RKO (cell line): ENCODE measurements around the gene TTC16.

ENCODE experiments used
- DNase-seq: peaks from one replicate; pipeline ENCODE4 v3.0.0-alpha.2; 2016; ENCODE audit warnings: low spot score

The TTC16 gene

GRCh38 chr9:127721391-127721821 is 5.5 kb downstream of the TTC16 start:
- no peak for DNase-seq

DNA sequence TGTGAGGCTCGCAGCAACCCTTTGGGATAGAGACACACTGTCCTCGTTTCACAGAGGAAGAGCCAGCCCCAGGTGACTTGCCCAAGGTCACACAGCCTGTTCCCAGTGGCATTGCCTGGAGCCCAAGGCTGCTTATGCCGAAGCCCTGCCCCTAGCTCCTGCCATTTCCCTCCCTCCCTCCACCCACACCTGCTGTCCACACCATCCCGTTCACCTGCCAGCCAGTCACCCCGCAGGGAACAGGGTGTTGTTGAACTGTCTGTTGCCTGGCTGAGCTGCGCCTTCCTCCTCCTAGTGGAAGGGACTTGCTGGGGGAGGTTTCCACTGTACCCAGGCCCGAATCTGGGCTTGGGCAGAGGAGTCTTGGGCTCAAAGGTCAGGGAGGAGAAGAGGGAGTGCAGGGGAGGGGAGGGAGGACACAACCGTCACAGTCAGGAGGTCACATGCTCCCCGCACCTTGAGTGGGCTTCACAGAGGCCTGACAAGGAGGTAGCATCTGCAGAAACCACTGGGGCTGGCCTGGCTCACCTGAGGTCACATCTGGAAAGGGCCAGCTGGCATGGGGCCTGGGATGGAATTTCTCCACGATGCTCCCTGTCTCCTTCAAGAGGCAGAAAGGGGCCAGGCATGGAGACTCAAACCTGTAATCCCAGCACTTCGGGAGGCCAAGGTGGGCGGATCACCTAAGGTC is 6.3 kb downstream of the TTC16 start:
- no peak for DNase-seq

GRCh38 chr9:127723013-127723412 is 7.1 kb downstream of the TTC16 start:
- no peak for DNase-seq

- DNase-seq, result no peak
These were observed 7.6 kb downstream of the TTC16 start for GRCh38 chr9:127723444-127723843.

GRCh38 chr9:127724012-127724411 is 8.1 kb downstream of the TTC16 start:
- no peak for DNase-seq

DNA sequence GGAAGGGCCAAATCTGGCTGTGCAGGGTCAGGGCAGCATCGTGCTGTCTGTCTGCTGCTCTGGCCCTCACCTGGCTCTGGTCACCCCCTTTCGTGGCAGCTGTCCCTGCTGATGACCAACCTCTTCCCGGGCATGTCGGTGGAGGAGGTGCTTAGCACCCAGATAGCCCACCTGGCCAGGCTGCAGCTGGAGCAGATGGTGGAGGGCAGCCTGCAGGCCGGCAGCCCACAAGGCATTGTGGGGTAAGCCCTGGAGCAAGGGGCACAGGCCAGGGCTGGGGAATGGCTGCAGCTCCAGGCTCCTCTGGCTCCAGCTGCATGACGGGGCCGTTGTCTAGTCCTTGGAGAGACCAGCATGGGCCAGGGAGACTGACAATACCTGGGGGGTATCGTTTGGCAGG is 11.0 kb downstream of the TTC16 start:
- no peak for DNase-seq

DNA sequence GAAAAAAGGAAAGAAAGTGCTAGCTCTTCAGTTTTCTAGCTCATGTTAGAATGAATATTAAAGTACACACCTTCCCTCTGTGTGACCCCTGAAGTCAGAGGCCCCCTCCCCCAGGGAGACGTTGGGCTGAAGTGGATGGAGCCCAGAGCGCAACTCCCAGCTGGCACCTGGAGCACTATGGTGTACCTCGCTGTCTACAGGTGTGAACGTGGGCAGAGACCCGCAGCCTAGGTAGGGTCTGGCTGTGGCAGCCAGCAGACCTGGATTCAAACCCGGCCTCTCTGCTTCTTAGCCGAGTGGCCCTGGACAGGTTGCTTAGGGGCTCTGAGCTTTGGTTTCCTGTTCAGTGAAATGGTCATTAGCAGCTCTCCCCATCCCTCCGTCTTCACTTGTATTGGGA is 12.9 kb downstream of the TTC16 start:
- no peak for DNase-seq

DNA sequence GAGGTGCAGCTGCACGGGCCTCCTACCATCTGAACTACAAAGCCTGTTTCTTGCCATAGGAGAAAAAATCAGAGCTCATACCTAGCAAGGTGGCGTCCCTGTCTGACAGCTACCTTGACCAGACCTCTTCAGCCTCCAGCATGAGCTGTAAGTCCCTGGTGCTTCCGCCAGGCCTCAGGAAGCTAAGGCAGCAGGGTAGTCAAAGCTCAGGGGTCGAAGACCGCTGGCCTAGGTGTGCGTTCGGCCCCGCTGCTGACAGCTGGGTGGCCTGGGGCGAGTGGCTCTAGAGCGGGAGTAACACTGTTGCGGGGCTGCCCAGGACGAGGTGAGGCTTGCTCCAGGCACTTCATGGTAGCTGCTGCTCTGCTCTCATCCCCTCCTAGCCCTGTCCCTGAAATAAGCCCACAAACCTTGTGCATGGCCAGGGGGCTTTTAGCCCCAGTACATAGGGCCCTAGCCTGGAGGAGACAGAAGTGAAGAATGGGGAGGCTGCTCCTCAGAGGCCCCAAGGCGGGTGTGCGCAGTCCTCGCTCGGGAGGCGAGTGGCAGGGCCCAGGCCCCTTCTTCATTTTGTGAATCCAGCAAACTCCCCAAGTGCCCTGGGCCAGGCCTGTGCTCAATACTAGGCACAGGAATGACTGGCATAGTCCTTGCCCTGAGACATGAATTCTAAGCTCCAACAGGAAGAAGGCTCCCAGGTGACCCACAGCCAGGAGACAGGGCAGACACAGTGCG is 13.8 kb downstream of the TTC16 start:
- no peak for DNase-seq

DNA sequence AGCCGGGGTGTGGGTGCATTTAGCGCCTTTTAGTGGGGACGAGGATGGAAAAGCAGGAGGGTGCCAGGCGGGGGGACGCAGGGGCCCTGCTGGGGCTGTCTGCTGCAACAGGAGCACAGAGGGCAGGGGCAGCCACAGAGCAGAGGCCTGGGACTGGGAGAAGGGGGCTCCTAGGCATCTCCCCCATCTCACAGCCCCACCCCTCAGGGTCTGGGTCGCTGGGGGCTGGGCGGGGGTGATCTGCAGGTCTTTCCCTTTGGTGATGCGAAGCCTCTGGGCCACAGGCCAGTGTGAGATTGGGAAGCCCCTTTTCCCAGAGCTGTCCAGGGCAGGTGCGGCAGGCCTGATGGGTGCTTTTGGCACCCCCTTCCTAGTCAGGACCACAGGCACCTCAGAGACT is 14.4 kb downstream of the TTC16 start:
- DNase-seq, result no peak

- DNase-seq, result no peak
These were observed 15.0 kb downstream of the TTC16 start for GRCh38 chr9:127730799-127731410.

DNA sequence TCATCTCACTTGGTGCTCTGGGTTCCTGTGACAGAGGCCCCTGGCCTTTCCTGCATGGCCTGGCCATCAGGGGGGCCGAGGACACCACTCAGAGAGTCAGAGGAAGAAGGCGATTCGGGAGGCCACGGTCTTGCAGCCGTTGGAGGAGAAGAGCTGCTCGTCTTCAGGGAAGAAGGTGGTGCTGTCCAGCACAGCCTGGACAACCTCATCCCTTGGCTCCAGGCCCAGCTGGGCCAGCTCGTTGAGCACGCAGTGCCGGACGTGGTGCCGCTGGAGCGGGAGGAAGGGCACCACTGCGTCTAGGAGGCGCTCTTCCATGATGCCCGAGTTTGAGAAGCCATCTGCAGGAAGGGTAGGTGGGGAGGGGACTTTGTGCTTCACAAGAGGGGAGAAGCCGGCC is 16.1 kb downstream of the TTC16 start:
- no peak for DNase-seq

- DNase-seq, result no peak
These were observed 16.6 kb downstream of the TTC16 start for GRCh38 chr9:127732444-127732843.

DNA sequence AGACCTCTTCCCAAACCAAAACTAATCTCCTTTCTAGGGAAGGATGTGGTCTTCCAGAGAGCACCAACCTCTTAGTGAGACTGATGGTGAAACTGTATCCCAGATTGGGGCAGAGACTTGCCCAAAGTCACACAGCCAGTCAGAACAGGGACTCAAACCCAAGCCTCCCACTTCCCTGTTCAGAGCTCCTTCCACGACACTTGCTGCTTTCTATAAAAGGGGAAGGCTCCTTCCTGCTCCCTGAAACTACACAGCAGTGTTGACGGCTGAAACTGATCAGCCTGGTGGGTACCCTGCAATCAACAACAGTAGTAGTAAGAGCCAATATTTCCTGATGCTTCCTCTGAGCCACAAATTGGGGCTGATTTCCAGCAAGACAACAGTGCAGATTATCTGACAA is 17.7 kb downstream of the TTC16 start:
- no peak for DNase-seq

DNA sequence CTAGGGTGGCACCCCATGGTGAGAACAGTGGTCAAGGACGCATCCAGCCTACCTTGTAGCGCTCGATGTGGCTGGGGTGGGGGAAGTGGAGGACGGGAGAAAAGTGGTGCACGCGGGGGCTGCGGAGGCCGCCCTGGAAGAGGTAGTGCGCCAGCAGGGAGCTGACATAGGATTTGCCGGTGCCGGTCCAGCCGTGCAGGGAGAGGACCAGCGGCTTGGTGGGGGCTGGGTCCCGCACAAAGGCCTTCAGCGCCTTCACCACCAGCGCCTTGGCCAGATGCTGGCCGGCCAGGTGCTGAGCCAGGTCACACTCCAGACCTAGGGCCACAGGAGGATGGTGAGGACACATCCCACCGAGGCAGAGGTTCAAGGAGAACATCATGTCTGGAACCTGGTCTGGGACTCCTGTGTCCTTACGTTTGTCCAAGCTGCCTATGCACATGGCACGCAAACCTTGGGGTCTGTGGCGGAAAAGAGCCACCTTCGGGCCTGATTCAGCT is 18.4 kb downstream of the TTC16 start:
- DNase-seq, result no peak

- peak; percentile 99 for DNase-seq
These were observed 19.1 kb downstream of the TTC16 start, which contains the start of gene TOR2A for GRCh38 chr9:127734747-127735529. Gene TOR2A, minus strand, starts transcription at chr9:127735294. Its CDS starts 24 bp downstream, at chr9:127735270.

DNA sequence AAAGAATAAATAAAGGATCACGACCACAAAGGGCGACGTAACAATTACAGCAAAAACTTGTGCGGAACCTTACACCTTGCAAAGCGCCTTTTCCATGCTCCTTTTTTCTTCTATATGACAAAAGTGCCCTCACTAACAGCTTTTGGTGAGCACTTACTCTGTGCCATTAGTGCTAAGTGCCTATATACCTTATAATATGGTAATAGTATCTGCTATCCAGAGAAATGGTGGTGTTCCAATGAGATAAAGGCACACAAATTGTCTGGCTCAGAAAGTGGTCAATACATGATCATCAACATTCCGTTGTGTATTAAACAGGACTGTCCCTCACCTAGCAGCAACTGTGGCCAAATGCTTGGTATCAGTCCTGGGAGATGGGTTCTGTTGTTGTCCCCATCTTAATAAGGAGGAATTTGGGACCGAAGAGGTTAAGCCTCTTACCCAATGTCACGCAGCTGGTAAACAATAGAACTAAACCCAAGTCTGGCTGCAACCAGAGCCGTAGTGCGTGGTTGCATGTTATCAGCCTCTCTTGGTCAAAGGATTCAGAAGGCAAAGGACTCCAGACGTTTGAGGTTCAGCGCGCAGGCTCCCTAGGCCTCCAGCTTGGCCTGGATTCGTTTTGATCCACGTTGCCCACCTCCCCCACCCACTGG is 19.8 kb downstream of the TTC16 start:
- DNase-seq, result no peak

DNA sequence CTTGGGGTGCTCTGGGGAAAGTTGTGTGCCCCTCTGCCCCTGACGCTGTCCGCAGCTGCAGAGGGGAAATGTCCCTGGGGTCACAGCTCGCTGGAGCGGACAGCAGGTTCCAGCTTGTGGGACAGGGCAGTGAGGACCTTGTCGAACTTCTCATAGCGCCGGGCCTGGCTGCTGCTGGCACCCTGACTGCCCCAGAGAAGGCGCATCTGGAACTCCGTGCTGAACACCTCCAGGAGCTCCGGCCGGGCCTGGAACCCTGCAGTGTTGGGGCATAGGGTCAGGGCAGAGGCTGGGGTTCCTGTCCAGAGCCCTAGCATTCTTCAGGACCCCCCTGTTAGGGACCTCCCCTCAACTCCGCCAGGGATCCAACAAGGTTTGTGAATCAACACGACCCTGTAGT is 22.8 kb downstream of the TTC16 start:
- DNase-seq, result no peak

- DNase-seq, result no peak
These were observed 23.9 kb downstream of the TTC16 start for GRCh38 chr9:127739614-127740330.

DNA sequence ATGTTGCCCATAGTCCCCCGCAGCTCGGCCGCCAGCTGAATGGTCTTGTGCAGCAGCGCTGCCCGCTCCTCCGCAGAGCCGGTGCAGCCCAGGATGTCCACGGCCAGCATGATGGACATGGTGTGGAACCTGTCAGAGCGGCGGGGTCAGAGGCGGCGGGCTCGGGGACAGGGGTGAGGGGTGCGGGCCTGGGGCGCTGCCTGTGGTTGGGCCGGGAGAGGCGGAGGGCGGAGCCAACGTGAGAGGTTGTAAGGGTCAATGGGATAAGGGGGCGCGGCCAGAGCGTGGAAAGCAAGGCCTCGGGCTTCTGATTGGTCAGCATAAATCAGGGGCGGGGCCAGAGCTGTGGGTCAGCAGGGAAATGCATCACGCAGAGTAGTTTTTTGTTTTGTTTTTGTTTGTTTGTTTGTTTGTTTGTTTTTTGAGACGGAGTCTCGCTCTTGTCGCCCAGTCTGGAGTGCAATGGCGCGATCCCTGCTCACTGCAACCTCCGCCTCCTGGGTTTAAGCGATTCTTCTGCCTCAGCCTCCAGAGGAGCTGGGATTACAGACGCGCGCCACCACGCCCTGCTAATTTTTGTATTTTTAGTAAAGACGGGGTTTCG is 26.1 kb downstream of the TTC16 start:
- no peak for DNase-seq

- no peak for DNase-seq
These were observed 26.7 kb downstream of the TTC16 start for GRCh38 chr9:127742435-127743088.
